HG03135 (cell line): ENCODE data around the gene ACP2.

ENCODE experiments used
- ATAC-seq: cut with Tn5 transposase; IDR thresholded peaks from one replicate; pipeline ENCODE4 v1.9.1; 2021; ENCODE audit warnings: mild to moderate bottlenecking, moderate library complexity; ENCODE audit not compliant: unreplicated experiment

Gene ACP2

DNA sequence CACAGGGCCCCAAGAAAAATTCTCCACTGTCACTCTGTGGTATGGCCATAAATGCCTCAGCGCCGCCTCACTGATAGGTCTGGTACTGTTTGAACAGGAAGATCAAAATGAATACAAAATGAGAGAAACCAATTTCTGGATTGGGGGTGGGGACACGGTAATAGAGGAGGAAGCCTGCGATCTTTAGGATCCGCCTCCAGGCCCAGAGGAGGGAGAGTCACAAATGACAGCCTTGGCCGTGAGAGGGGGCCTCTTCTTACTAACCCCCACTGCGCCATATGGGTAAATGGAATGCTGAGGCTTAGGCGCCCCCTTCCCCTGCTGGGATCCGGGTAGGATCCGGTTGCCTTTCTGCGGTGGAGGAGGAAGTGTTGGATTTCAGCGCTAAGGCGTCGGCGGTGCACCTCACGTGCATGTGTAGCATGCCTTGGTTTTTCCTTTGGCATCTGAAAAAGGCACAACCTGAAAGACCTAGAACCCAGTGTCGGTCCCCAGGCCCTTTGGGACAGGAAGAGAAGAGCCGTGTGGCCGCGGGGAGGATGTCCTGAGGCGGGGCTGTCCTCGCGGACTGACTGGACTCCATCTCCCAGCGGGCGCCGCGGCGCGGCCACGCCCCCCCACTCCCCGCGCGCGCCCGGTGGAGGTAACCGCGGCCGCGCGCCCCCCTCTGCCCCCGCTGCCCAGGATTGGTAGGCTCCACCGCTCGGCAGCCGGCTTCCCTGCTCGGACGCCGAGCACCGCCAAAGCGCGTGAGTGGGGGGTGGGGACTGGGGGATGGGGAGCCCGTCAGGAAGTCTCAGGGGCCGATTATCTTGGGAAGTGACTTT is 20.6 kb upstream of the ACP2 start:
- peak; percentile 44 for ATAC-seq

GRCh38 chr11:47268448-47269001 is 19.9 kb upstream of the ACP2 start:
- no peak for ATAC-seq

DNA sequence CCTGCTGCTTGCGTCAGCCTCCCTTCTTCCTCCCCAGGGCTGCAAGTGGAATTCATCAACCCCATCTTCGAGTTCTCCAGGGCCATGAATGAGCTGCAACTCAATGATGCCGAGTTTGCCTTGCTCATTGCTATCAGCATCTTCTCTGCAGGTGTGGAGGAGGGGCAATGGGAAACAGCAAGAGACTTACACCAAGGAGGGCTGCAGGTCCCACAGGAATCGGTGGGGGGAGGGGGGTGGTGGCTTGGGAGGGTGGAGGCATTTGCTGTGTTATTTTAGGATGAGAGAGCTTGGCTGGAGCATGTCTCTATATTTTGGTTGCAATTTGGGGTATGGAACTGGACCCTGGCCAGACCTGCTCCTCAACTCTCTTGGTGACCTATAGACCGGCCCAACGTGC is 19.3 kb upstream of the ACP2 start:
- no peak for ATAC-seq

DNA sequence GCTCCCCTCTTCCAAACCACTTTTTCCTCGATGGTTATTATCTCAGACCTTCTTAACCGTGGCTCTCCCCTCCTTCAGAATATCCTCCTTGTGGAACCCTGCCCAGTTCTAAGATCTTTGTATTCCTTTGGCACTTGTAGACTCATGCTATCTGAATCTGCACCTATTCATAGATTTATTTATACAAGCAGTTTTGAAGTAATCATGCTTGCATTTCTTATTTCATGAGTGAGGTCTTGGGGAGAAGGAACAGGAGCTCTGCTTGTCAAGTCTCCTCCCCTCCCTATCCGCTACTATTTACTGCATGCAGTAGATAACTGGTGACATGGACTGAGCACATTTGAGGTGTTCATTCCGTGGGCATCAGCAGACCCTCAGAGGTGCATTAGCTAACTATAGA is 15.9 kb upstream of the ACP2 start:
- ATAC-seq: no peak

DNA sequence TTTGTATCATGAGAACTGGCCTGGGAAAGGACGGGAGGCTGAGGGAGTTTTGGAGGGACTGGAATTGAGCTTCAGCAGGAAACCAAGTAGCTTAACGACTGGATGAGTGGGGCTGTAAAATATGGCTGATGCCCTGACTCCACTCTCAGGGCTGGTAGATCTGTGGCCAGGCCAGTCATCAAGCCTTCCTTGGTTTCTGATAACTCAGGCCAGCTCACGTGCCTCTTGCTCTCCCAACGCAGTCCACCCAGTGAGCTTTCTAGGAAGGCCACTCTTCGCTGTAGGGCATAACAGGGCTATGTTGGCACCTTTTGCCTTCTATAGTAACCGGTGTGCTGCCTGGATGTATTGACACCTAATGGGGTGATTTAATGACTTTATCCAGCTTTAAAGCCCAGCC is 15.5 kb upstream of the ACP2 start:
- ATAC-seq: no peak

- ATAC-seq: no peak
Observed at GRCh38 chr11:47261291-47261800, 12.7 kb upstream of the ACP2 start.

- no peak for ATAC-seq
Observed at GRCh38 chr11:47260366-47260765, 11.8 kb upstream of the ACP2 start.

GRCh38 chr11:47259232-47259977 is 10.8 kb upstream of the ACP2 start:
- no peak for ATAC-seq

DNA sequence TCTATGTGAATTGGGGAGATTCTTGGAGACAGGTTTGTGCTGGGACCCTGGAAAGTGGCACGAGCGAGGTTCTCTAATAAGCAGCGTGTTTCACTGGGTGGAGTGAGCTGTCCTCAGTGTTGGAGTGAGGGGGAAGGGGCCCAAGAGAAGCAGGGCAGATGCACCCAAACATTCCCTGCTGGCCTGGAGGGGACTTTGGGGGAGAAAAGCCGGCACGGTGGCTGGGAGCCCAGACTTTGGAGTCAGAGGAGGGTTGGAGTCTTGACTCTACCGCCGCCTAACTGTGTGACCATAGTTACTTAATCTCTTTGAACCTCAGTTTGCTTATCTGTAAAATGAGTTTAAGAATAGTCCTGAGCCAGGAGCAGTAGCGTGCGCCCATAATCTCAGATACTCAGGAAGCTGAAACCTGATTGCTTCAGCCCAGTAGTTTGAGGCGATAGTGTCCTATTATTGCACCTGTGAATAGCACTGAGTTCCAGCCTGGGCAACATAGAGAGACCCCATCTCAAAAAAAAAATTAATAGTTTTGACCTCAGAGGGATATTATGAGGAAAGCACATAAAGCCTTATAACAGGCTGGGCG is 9.8 kb upstream of the ACP2 start:
- ATAC-seq: no peak

DNA sequence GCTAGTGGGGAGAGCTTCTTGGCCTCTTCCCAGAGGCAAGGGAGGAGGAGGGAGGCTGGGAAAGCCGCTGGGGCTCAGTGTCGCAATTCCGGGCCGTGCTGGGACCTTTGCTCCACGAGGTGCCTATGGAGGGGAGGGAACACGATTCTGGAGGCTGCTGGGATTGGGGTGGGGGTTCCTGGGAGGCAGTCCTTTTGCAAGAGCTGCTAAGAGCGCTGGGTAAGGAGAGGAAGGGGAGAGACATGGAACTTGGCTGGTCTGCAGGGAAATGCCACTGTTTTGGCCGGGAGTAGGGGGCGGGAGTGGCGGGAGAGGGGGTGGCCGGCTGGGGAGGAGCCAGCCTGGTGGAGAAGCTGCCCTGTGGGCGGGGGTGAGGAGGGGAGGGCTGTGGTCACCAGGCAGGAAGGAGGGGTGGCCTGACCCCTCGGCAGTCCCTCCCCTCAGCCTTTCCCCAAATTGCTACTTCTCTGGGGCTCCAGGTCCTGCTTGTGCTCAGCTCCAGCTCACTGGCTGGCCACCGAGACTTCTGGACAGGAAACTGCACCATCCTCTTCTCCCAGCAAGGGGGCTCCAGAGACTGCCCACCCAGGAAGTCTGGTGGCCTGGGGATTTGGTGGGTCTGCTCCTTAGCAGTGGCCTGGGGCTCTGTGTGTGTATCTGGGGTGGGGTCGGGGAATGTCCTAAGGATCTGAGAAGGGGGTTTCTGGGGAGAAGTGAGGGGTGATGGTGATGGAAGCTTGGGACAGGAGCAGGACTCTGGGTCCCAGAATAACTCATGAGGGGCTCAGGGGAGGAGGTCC is 9.1 kb upstream of the ACP2 start, which contains the start of gene NR1H3:
NR1H3 (plus strand) TSS at position 480 of the 800 bp plus-strand sequence. CDS start 1,221 bp downstream, outside the sequence.
- ATAC-seq: no peak

DNA sequence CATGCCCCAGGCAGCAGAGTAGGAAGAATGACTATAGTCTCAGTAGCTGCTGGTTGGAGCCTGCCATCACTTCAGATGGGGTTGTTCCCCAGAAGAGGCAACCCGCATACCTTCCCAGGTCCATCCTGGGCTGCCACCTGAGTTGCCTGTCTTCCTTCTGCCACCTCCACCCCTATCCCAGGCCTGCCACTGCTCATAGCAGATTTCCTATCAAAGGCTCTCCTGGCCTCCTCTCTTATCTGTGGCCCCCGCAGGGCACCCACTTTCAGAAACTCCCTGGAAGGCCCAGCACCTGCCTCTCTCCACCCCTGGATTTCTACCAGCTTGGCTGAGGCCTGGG is 8.5 kb upstream of the ACP2 start:
- ATAC-seq: no peak

DNA sequence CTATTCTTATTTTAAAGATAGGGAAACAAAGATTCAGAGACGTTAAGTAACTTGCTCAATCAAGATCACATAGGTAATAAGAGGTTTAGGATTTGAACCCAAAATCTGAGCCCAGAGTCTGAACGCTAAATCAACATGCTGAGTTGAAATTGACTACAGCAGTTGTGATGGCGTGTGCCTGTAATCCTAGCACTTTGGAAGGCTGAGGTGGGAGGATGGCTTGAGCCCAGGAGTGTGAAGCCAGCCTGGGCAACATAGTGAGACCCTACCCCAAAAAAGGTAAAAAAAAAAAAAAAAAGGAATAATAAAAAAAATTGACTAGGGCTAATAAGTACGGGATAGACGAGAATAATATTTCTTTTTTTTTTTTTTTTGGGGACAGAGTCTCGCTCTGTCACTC is 7.8 kb upstream of the ACP2 start:
- ATAC-seq: no peak

- no peak for ATAC-seq
Observed at GRCh38 chr11:47254386-47254785, 5.8 kb upstream of the ACP2 start.

GRCh38 chr11:47253660-47254059 is 5.0 kb upstream of the ACP2 start:
- no peak for ATAC-seq

- no peak for ATAC-seq
Observed at GRCh38 chr11:47251751-47252150, 3.1 kb upstream of the ACP2 start.

GRCh38 chr11:47249378-47249715 is 733 bp upstream of the ACP2 start:
- no peak for ATAC-seq

DNA sequence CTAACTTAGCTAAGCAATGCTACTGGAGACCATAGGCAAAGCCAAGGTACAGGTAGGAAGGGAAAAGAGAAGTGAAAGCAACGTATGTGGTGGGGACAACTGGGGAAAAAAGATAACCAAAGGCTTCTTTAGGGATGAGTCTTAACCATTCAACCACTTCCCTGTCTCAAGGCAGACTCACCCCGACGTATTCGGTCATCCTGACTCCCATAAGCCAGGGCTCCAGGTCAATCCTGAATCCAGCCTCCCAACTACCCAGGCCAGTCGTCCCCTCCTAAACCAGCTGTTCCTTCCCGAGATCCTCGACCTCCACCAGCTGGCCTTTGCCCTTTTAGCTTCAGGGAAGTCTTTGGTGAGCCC is 330 bp downstream of the ACP2 start:
- peak; percentile 24 for ATAC-seq

DNA sequence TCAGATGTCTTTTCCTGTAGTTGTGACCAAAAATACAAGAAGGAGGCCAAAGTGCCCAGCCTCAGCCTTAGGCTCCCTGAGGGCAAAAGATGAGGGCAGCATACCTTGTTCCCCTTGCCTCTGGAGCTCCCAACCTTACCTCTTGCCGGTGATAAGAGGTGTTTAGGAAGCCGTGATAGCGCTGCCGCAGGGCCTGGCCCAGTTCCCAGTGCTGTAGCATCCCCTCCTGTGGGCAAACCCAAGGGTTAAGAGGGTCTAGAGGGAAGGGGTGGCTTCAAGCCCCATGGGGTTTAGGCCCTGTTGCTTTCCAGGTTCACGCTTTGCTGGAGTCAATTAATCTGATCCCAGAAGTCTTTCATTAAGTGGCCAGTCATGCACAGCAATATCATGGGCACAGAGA is 1.1 kb downstream of the ACP2 start:
- no peak for ATAC-seq

DNA sequence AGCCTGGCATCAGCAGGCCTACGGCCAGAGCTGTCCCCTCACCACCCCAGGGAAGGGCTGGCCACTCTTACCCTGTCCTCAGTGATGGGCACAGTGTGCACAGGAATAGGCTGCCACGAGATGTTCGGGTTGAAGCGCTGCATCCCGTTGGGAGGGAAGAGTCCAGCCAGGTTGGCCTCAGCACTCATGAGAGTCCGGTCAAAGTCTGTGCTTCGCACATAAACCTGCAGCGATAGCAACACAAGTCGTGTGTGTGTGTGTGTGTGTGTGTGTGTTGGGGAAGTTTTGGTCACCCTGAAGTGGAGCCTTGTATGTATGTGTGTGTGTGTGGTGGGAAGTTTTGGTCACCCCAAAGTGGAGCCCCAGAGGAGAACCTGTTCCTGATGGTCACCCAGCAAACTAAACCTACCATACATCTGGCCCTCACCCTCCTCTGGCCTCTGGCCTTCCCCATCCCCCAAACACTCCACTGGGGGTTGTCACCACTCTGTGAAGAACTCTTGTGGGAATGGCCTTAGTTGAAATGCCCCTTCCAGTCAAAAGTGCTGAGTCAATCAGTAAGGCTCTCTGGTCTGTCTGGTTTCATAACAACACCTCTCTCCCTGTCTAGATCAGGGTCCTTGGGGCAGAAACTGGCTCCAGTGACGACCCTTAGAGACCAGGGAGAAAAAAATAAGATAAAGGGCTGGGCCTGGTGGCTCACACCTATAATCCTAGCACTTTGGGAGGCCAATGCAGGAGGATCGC is 2.8 kb downstream of the ACP2 start:
- no peak for ATAC-seq
